Muscle of back (tissue), 11 donors: ENCODE measurements around the gene TMEM176A. TPM values are rescaled to one million over a fixed set of nuclear protein-coding genes. Genes with fewer than 3 reads are reported as not detected.
A peak's percentile ranks its signal among the peaks of the same experiment; 100 is the strongest.

ENCODE experiments used
- DNase-seq, 3 donors: peaks; one replicate each; pipeline versions ENCODE4 v3.0.0 to v3.0.0-alpha.2; 2013
- polyA plus RNA-seq, 10 donors: library from polyadenylated mRNA; unstranded; fragments of 120-200 nt; gene quantifications; one replicate each; pipeline ENCODE4 v1.2.1, GENCODE V29; 2013; ENCODE audit not compliant: insufficient read length in 10 of 10

TMEM176A gene
- polyA plus RNA-seq, 10 donors, result 8.8 to 21.4 (median 12.6) TPM

GRCh38 chr7:150814328-150815001, 13.9 kb downstream of the TMEM176A start:
- no peak for DNase-seq

GRCh38 chr7:150818971-150819370, 18.4 kb downstream of the TMEM176A start:
- DNase-seq, result no peak

GRCh38 chr7:150820148-150820547, 19.6 kb downstream of the TMEM176A start:
- no peak for DNase-seq

GRCh38 chr7:150820578-150821198, 20.1 kb downstream of the TMEM176A start:
- DNase-seq, result no peak

- DNase-seq, result no peak
These were observed 22.5 kb downstream of the TMEM176A start for GRCh38 chr7:150823043-150823442.

- no peak for DNase-seq
These were observed 23.0 kb downstream of the TMEM176A start for GRCh38 chr7:150823484-150824126.

- no peak for DNase-seq
These were observed 24.0 kb downstream of the TMEM176A start for GRCh38 chr7:150824379-150825177.

GRCh38 chr7:150826061-150826849, 25.7 kb downstream of the TMEM176A start:
- no peak for DNase-seq

- DNase-seq, result no peak
These were observed 27.8 kb downstream of the TMEM176A start for GRCh38 chr7:150828384-150828783.

GRCh38 chr7:150829426-150829825, 28.9 kb downstream of the TMEM176A start:
- no peak for DNase-seq

GRCh38 chr7:150830937-150831336, 30.4 kb downstream of the TMEM176A start:
- no peak for DNase-seq

GRCh38 chr7:150831851-150832250, 31.3 kb downstream of the TMEM176A start:
- no peak for DNase-seq

GRCh38 chr7:150835019-150835418, 34.5 kb downstream of the TMEM176A start:
- DNase-seq, result no peak

GRCh38 chr7:150835702-150836280, 35.2 kb downstream of the TMEM176A start:
- DNase-seq, result no peak

GRCh38 chr7:150838965-150839650, 38.5 kb downstream of the TMEM176A start:
- no peak for DNase-seq

GRCh38 chr7:150842018-150842417, 41.4 kb downstream of the TMEM176A start:
- DNase-seq, result no peak

GRCh38 chr7:150842716-150843115, 42.1 kb downstream of the TMEM176A start:
- DNase-seq, result no peak

- DNase-seq, result peak; percentile 24 to 74 (median 64)
These were observed 44.9 kb downstream of the TMEM176A start for GRCh38 chr7:150845421-150845861.

- DNase-seq, result no peak
These were observed 45.9 kb downstream of the TMEM176A start for GRCh38 chr7:150846291-150847115.
